Spleen (tissue), 11 donors: ENCODE measurements around the gene GPR158. TPM values are rescaled to one million over a fixed set of nuclear protein-coding genes. Genes with fewer than 3 reads are reported as not detected.

Source experiments
- DNase-seq: peaks from one replicate; pipeline ENCODE4 v3.0.0-alpha.2; 2020
- H3K27ac ChIP-seq, 8 donors: fragments of 200-600 bp; sonication (generic) in 7 of 8; 1 replicate in 4 of 8; 2 replicates in 4 of 8; pipeline versions ENCODE4 v1.5.0 to v1.8.0; 2016 to 2021; ENCODE audit warnings: inconsistent platforms in 4 of 8, mild to moderate bottlenecking in 4 of 8, moderate library complexity in 1 of 8
- H3K27me3 ChIP-seq, 7 donors: fragments of 200-600 bp; sonication (generic) in 6 of 7; replicated peaks in 1 of 7; 1 replicate in 4 of 7; 2 replicates in 3 of 7; pipeline versions ENCODE4 v1.5.0 to v1.8.0; 2016 to 2021; ENCODE audit warnings: inconsistent platforms in 3 of 7, mild to moderate bottlenecking in 1 of 7
- H3K36me3 ChIP-seq, 6 donors: fragments of 200-600 bp; sonication (generic) in 5 of 6; 1 replicate in 4 of 6; 2 replicates in 2 of 6; pipeline versions ENCODE4 v1.5.0 to v1.8.0; 2016 to 2021; ENCODE audit warnings: inconsistent platforms in 2 of 6
- H3K4me1 ChIP-seq, 6 donors: fragments of 200-600 bp; sonication (generic) in 5 of 6; 1 replicate in 3 of 6; 2 replicates in 3 of 6; pipeline versions ENCODE4 v1.5.0 to v1.8.0; 2016 to 2021; ENCODE audit warnings: inconsistent platforms in 3 of 6
- H3K4me3 ChIP-seq, 8 donors: fragments of 200-600 bp; sonication (generic) in 7 of 8; 1 replicate in 4 of 8; 2 replicates in 4 of 8; pipeline versions ENCODE4 v1.5.0 to v1.8.0; 2016 to 2021; ENCODE audit warnings: inconsistent platforms in 4 of 8, mild to moderate bottlenecking in 4 of 8, moderate library complexity in 2 of 8
- H3K9me3 ChIP-seq, 8 donors: fragments of 200-600 bp; sonication (generic) in 7 of 8; 1 replicate in 4 of 8; 2 replicates in 4 of 8; pipeline versions ENCODE4 v1.5.0 to v1.8.0; 2016 to 2021; ENCODE audit warnings: inconsistent platforms in 4 of 8
- POLR2A ChIP-seq, 3 donors: fragments of 450-650 bp; IDR thresholded peaks; one replicate each; pipeline ENCODE4 v1.5.1; 2017; ENCODE audit warnings: antibody characterized with exemption in 3 of 3, mild to moderate bottlenecking in 1 of 3
- POLR2AphosphoS5 ChIP-seq, 3 donors: sonication (generic); formaldehyde crosslinking; IDR thresholded peaks; one replicate each; pipeline ENCODE4 v1.5.1; 2017; ENCODE audit warnings: antibody characterized with exemption in 3 of 3
- WGBS, 5 donors: extraction: QIAGEN DNeasy Blood & Tissue Kit in 3 of 5; methylation state at CpG; one replicate each; pipeline versions ENCODE4 v1.1.5 to v1.1.7; 2013 to 2018; 5-methylcytosine and 5-hydroxymethylcytosine counted together
- intact Hi-C: fragments of 100-400 bp; cut with DNase I; formaldehyde crosslinking; loops from one replicate; pipeline ENCODE4 v1.15.0; 2023; ENCODE audit warnings: low total_unique reads
- polyA plus RNA-seq, 3 donors: library from polyadenylated mRNA; stranded (reverse); fragments of 200-250 nt; gene quantifications; one replicate each; pipeline ENCODE4 v1.2.1, GENCODE V29; 2013
- total RNA-seq, 7 donors: library from RNA; depleted of rRNA in 3 of 7; stranded (reverse); fragments of >200 nt in 3 of 7; fragmentation: NEBNext Ultra II Directional in 4 of 7; extraction: Animal tissue kit (Norgen Biotek cat#: 25700) in 4 of 7; gene quantifications; one replicate each; pipeline versions ENCODE4 v1.1.0 to v1.2.1, GENCODE V29; 2016 to 2021
- TF ChIP-seq, protein P1 (sequence below), 11 experiments: fragments of 200-600 bp in 7 of 11; fragments of 450-650 bp in 4 of 11; sonication (generic) in 4 of 11; IDR thresholded peaks in 8 of 11; conservative IDR thresholded peaks in 3 of 11; 1 replicate in 7 of 11; 2 replicates in 4 of 11; pipeline versions ENCODE4 v1.4.0 to v1.8.0; 2016 to 2021; ENCODE audit warnings: antibody characterized with exemption in 11 of 11, inconsistent platforms in 4 of 11, mild to moderate bottlenecking in 1 of 11
- donor health status: healthy with polysubstance abuse.
- donor health status: DM: no; HTN: no; CAD: no; lungs with moderate emphysema.
- donor health status: DM: no; HTN: no; CAD: no.
- donor health status: Bipolar disorder and iron deficiency.
- donor health status: healthy.
- donor health status: DM: no; HTN: no; CAD: no.
- donor health status: DM: yes; HTN: yes; CAD: no.

GPR158 gene
- total and polyA plus RNA-seq, 10 donors = 0.03 to 0.79 (median 0.16) TPM

DNA sequence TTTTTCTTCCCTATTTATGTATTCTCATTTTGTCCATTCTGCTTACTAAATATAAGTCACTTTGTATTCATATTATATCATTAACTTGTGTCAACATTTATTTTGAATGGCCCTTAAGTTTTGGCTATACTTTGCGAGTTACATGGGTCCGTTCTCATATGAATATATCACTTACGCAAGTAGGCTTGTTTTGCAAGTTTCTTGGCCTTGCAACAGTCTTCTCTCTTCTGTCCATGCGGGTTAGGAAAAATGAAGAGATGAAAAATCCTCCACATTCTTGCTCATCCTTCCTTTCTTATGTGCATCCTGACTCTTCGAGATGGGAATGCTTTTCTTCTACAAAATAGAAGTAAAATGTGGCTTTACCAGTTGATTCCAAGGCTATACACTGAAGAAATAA, 82.8 kb downstream of the GPR158 start:
- TF ChIP-seq POLR2A (IDR thresholded peaks at IDR 0.05) = no peak
- no peak for TF ChIP-seq POLR2AphosphoS5 (IDR thresholded peaks at IDR 0.05)
- TF ChIP-seq, protein P1, sequence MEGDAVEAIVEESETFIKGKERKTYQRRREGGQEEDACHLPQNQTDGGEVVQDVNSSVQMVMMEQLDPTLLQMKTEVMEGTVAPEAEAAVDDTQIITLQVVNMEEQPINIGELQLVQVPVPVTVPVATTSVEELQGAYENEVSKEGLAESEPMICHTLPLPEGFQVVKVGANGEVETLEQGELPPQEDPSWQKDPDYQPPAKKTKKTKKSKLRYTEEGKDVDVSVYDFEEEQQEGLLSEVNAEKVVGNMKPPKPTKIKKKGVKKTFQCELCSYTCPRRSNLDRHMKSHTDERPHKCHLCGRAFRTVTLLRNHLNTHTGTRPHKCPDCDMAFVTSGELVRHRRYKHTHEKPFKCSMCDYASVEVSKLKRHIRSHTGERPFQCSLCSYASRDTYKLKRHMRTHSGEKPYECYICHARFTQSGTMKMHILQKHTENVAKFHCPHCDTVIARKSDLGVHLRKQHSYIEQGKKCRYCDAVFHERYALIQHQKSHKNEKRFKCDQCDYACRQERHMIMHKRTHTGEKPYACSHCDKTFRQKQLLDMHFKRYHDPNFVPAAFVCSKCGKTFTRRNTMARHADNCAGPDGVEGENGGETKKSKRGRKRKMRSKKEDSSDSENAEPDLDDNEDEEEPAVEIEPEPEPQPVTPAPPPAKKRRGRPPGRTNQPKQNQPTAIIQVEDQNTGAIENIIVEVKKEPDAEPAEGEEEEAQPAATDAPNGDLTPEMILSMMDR (IDR thresholded peaks at IDR 0.05 in 8 of 11, conservative IDR thresholded peaks at IDR 0.05 in 3 of 11) = no peak
- intact Hi-C loops = no loop called here

DNA sequence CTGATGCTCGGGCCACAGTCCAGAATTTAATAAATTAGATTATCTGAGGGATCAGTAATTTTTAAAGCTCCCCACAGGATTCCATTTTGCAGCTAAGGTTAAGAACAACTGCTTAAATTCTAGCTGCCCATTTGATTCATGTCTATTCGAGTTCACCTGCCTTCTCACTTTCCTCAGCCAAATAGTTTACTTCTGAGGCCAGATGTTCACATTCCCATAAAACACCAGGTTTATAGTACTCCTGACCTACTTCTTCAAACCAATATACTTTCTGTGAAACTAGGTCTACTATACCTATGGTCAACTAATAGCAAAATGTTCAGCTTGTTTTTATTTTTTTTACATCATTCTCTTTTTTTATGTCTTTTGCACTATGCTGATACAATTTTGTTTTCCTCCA, 86.3 kb downstream of the GPR158 start:
- H3K27me3 ChIP-seq = no peaks in the 10 kb centered on the region
- 40 to 60% (median 50%) methylated on average over 2 of the region's 2 CpGs for WGBS, 5 donors
- no peaks in the 10 kb centered on the region for H3K36me3 ChIP-seq
- TF ChIP-seq, protein P1 (IDR thresholded peaks at IDR 0.05 in 8 of 11, conservative IDR thresholded peaks at IDR 0.05 in 3 of 11) = no peak
- TF ChIP-seq POLR2A (IDR thresholded peaks at IDR 0.05) (no peak), POLR2AphosphoS5 (IDR thresholded peaks at IDR 0.05) (no peak)
- intact Hi-C loops = no loop called here
- no peaks in the 10 kb centered on the region for H3K4me1 ChIP-seq
- H3K27ac ChIP-seq = no peak overlapping the region
- H3K9me3 ChIP-seq = no peaks in the 10 kb centered on the region
- H3K4me3 ChIP-seq = no peak overlapping the region
- DNase-seq = no peak

More for the DNA sequence above, 82.8 kb downstream of the GPR158 start:
- Histone ChIP-seq H3K27ac (no peak overlapping the region), H3K4me3 (no peak overlapping the region), H3K36me3 (no peaks in the 10 kb centered on the region), H3K27me3 (no peaks in the 10 kb centered on the region), H3K9me3 (no peaks in the 10 kb centered on the region), H3K4me1 (no peaks in the 10 kb centered on the region)
- no peak for DNase-seq
- WGBS, 5 donors = 84 to 92% (median 90%) methylated on average over 5 of the region's 5 CpGs

DNA sequence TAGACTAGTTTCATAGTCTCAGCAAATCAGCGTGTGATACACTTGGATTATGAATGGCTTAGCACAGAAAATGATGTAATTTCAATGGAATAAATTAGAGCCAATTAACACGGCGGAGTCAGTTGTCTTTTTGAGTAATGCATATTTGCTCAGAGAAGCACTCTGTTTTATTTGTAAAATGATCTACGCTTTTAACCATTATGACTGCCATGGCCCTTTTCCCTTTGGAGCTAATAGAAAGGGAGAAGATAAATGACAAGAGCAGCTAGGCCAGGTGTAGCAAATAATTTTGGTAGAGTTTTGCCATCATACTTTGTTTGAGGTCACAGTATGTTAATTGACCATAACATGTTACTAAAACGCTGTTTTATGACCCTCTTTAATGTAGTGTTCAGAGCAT, 86.8 kb downstream of the GPR158 start:
- intact Hi-C loops = no loop called here
- WGBS, 5 donors = 79 to 90% (median 85%) methylated on average over 5 of the region's 5 CpGs
- Histone ChIP-seq H3K27ac (no peak overlapping the region), H3K4me3 (no peak overlapping the region), H3K27me3 (no peaks in the 10 kb centered on the region), H3K9me3 (no peaks in the 10 kb centered on the region), H3K4me1 (no peaks in the 10 kb centered on the region), H3K36me3 (no peaks in the 10 kb centered on the region)
- TF ChIP-seq POLR2AphosphoS5 (IDR thresholded peaks at IDR 0.05) (no peak), POLR2A (IDR thresholded peaks at IDR 0.05) (no peak)
- TF ChIP-seq, protein P1 (IDR thresholded peaks at IDR 0.05 in 8 of 11, conservative IDR thresholded peaks at IDR 0.05 in 3 of 11) = no peak
- no peak for DNase-seq

DNA sequence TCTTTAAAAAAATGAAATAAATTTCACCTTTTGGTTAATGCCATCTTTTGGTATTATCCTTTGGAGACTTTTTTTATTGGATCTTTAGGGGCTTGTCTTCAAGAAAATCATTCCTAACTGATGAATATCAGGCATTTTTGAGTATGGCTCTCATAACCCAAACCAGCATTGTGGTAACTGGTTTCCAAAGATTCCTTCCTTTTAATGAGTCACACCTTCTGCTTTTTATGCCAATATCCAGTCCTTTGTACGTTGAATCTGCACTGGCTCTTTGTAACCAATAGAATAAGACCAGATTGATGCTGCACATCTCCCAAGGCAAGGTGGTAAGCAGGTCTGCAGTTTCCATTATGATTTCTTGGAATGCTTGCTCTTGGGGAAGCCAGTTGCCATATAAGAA, 89.1 kb downstream of the GPR158 start:
- Histone ChIP-seq H3K36me3 (no peaks in the 10 kb centered on the region), H3K4me1 (no peaks in the 10 kb centered on the region), H3K9me3 (no peaks in the 10 kb centered on the region), H3K4me3 (no peak overlapping the region), H3K27me3 (no peaks in the 10 kb centered on the region), H3K27ac (no peak overlapping the region)
- 27 to 56% (median 40%) methylated on average over 1 of the region's 1 CpG for WGBS, 5 donors
- DNase-seq = no peak
- TF ChIP-seq, protein P1 (IDR thresholded peaks at IDR 0.05 in 8 of 11, conservative IDR thresholded peaks at IDR 0.05 in 3 of 11) = no peak
- TF ChIP-seq POLR2A (IDR thresholded peaks at IDR 0.05) (no peak), POLR2AphosphoS5 (IDR thresholded peaks at IDR 0.05) (no peak)
- intact Hi-C loops = no loop called here
